Measurements from ENCODE around the gene OR4D9. TPM values are rescaled to one million over a fixed set of nuclear protein-coding genes. Genes with fewer than 3 reads are reported as not detected.

OR4D9 gene
- total RNA-seq, 1 experiment from 2014 or later = not detected

- Histone ChIP-seq H3K9ac (ENCODE audit: low read length) (peak overlapping the region; percentile 69), H3K9me3 (ENCODE audit: low read length) (no peaks in the 10 kb centered on the region), H2AFZ (ENCODE audit: low read length) (0 out of 2 replicates have a peak overlapping the region, but pooled peaks have one; percentile 90), H3K4me3 (ENCODE audit: low read length) (peak overlapping the region; percentile 69), H3K4me1 (ENCODE audit: low read length) (peaks cover 36% of the 10 kb centered on the region), H3K36me3 (ENCODE audit: insufficient read depth, low read length) (no peaks in the 10 kb centered on the region), H3K79me2 (ENCODE audit: low read length) (no peaks in the 10 kb centered on the region), H3K4me2 (ENCODE audit: low read depth, low read length, poor library complexity, severe bottlenecking) (peak overlapping the region; percentile 80), H3K27ac (ENCODE audit: low read length) (no peak overlapping the region), H3K9me2 (replicated peaks; ENCODE audit: insufficient read depth, low read length) (no peaks in the 10 kb centered on the region), H3K27me3 (ENCODE audit: low read length) (no peaks in the 10 kb centered on the region), H4K20me1 (ENCODE audit: insufficient read depth, low read depth, low read length) (no peaks in the 10 kb centered on the region)
- DNase-seq = peak; percentile 57
Measured at GRCh38 chr11:59551659-59552521, 40.6 kb downstream of the OR4D9 start.

- H2AFZ ChIP-seq (ENCODE audit: low read length) = no peak overlapping the region
- H3K9me3 ChIP-seq (ENCODE audit: low read length) = no peaks in the 10 kb centered on the region
Measured at GRCh38 chr11:59552844-59553243, 41.5 kb downstream of the OR4D9 start.

GRCh38 chr11:59553323-59553722 is 42.0 kb downstream of the OR4D9 start:
- no peak for DNase-seq
- no peak overlapping the region for H3K9ac ChIP-seq (ENCODE audit: low read length)
- H3K27ac ChIP-seq (ENCODE audit: low read length) = no peak overlapping the region
- H3K9me3 ChIP-seq (ENCODE audit: low read length) = no peaks in the 10 kb centered on the region
- H3K79me2 ChIP-seq (ENCODE audit: low read length) = no peaks in the 10 kb centered on the region
- no peak overlapping the region for H3K4me3 ChIP-seq (ENCODE audit: low read length)
- H3K36me3 ChIP-seq (ENCODE audit: insufficient read depth, low read length) = no peaks in the 10 kb centered on the region
- H3K27me3 ChIP-seq (ENCODE audit: low read length) = no peaks in the 10 kb centered on the region
- no peak overlapping the region for H2AFZ ChIP-seq (ENCODE audit: low read length)
- no peaks in the 10 kb centered on the region for H3K9me2 ChIP-seq (replicated peaks; ENCODE audit: insufficient read depth, low read length)
- H4K20me1 ChIP-seq (ENCODE audit: insufficient read depth, low read depth, low read length) = no peaks in the 10 kb centered on the region
- H3K4me1 ChIP-seq (ENCODE audit: low read length) = peaks cover 44% of the 10 kb centered on the region
- no peak overlapping the region for H3K4me2 ChIP-seq (ENCODE audit: low read depth, low read length, poor library complexity, severe bottlenecking)

More at GRCh38 chr11:59552844-59553243, 41.5 kb downstream of the OR4D9 start:
- H3K79me2 ChIP-seq (ENCODE audit: low read length) = no peaks in the 10 kb centered on the region
- H3K36me3 ChIP-seq (ENCODE audit: insufficient read depth, low read length) = no peaks in the 10 kb centered on the region
- H4K20me1 ChIP-seq (ENCODE audit: insufficient read depth, low read depth, low read length) = no peaks in the 10 kb centered on the region
- peaks cover 41% of the 10 kb centered on the region for H3K4me1 ChIP-seq (ENCODE audit: low read length)
- H3K27me3 ChIP-seq (ENCODE audit: low read length) = no peaks in the 10 kb centered on the region
- no peak for DNase-seq
- no peak overlapping the region for H3K4me2 ChIP-seq (ENCODE audit: low read depth, low read length, poor library complexity, severe bottlenecking)
- H3K9me2 ChIP-seq (replicated peaks; ENCODE audit: insufficient read depth, low read length) = no peaks in the 10 kb centered on the region
- H3K27ac ChIP-seq (ENCODE audit: low read length) = no peak overlapping the region
- no peak overlapping the region for H3K4me3 ChIP-seq (ENCODE audit: low read length)
- H3K9ac ChIP-seq (ENCODE audit: low read length) = no peak overlapping the region

- Histone ChIP-seq H3K9me3 (ENCODE audit: low read length) (no peaks in the 10 kb centered on the region), H4K20me1 (ENCODE audit: insufficient read depth, low read depth, low read length) (no peaks in the 10 kb centered on the region), H3K4me1 (ENCODE audit: low read length) (peaks cover 41% of the 10 kb centered on the region), H3K27ac (ENCODE audit: low read length) (no peak overlapping the region), H3K27me3 (ENCODE audit: low read length) (no peaks in the 10 kb centered on the region), H2AFZ (ENCODE audit: low read length) (no peak overlapping the region), H3K4me3 (ENCODE audit: low read length) (no peak overlapping the region), H3K9me2 (replicated peaks; ENCODE audit: insufficient read depth, low read length) (no peaks in the 10 kb centered on the region), H3K4me2 (ENCODE audit: low read depth, low read length, poor library complexity, severe bottlenecking) (peak overlapping the region; percentile 51), H3K36me3 (ENCODE audit: insufficient read depth, low read length) (no peaks in the 10 kb centered on the region), H3K79me2 (ENCODE audit: low read length) (no peaks in the 10 kb centered on the region), H3K9ac (ENCODE audit: low read length) (no peak overlapping the region)
- DNase-seq = no peak
Measured at GRCh38 chr11:59555601-59556114, 44.3 kb downstream of the OR4D9 start.

DNA sequence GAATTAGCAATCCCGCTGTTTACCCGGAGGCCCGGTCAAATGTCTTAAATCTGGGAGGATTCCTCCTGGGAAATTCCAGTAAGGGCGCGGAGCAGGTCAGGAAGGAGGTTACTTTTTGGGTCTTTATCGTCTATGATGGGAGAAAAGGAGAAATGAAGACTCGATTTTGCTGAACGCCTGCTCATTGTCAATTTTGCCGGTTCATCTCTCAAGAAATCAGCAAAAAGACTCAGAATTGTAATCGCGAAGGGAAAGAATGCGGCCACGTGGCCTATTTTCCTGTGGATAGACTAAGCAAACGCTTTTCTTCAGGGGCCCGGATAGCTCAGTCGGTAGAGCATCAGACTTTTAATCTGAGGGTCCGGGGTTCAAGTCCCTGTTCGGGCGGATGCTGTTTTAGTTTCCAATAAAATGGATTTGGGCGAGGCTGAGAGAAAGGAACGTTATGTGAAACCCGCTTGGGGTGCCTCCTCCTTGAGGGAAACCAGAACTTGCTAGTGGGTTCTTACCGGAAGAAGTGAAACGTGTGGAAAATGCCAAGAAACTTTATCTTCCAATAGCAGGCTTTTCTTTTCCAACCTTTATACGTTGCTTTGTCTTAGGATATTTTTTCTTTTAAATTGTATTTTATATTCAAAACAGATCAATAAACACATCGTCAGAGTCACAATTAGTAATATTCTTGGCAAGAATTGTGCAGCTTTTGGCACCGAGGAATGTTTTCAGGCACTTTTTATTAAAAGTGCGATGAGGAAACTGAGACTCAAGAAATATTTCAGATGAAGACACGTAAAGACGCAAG is 45.0 kb downstream of the OR4D9 start:
- DNase-seq = peak; percentile 90
- Histone ChIP-seq H3K4me2 (ENCODE audit: low read depth, low read length, poor library complexity, severe bottlenecking) (peak overlapping the region; percentile 51), H3K9me2 (replicated peaks; ENCODE audit: insufficient read depth, low read length) (no peaks in the 10 kb centered on the region), H3K27me3 (ENCODE audit: low read length) (no peaks in the 10 kb centered on the region), H2AFZ (ENCODE audit: low read length) (0 out of 2 replicates have a peak overlapping the region, but pooled peaks have one; percentile 1), H3K36me3 (ENCODE audit: insufficient read depth, low read length) (no peaks in the 10 kb centered on the region), H3K4me1 (ENCODE audit: low read length) (peaks cover 39% of the 10 kb centered on the region), H3K9me3 (ENCODE audit: low read length) (no peaks in the 10 kb centered on the region), H4K20me1 (ENCODE audit: insufficient read depth, low read depth, low read length) (no peaks in the 10 kb centered on the region), H3K4me3 (ENCODE audit: low read length) (0 out of 2 replicates have a peak overlapping the region, but pooled peaks have one; percentile 31), H3K9ac (ENCODE audit: low read length) (no peak overlapping the region), H3K79me2 (ENCODE audit: low read length) (no peaks in the 10 kb centered on the region), H3K27ac (ENCODE audit: low read length) (no peak overlapping the region)

DNA sequence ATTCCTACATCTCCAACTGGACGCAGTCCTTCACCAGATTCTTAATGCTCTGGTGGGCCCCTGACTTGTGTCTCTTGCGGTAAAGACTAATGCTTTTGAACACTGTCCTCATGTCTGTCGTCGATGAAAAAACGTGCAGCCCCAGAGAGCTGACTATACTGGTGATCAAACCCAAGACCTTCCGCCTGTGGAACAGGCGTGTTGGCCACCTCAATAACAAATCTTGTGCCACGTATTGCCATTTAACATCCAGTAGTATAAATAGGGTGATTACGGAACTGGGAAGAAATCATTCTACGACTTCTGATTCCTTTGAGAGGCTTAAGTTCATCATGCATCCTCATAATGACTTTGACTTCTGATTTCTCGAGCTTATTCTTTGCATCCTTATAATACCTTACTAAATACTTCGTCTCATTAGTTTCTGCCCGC is 45.6 kb downstream of the OR4D9 start:
- Histone ChIP-seq H3K36me3 (ENCODE audit: insufficient read depth, low read length) (no peaks in the 10 kb centered on the region), H3K9me2 (replicated peaks; ENCODE audit: insufficient read depth, low read length) (no peaks in the 10 kb centered on the region), H3K4me3 (ENCODE audit: low read length) (peak overlapping the region; percentile 31; the same call in 1 of the 2 replicates), H3K9me3 (ENCODE audit: low read length) (no peaks in the 10 kb centered on the region), H3K79me2 (ENCODE audit: low read length) (no peaks in the 10 kb centered on the region), H3K27ac (ENCODE audit: low read length) (no peak overlapping the region), H4K20me1 (ENCODE audit: insufficient read depth, low read depth, low read length) (no peaks in the 10 kb centered on the region), H3K4me1 (ENCODE audit: low read length) (peaks cover 34% of the 10 kb centered on the region), H3K4me2 (ENCODE audit: low read depth, low read length, poor library complexity, severe bottlenecking) (peak overlapping the region; percentile 51), H3K9ac (ENCODE audit: low read length) (peak overlapping the region; percentile 14; the same call in 1 of the 2 replicates), H3K27me3 (ENCODE audit: low read length) (no peaks in the 10 kb centered on the region), H2AFZ (ENCODE audit: low read length) (0 out of 2 replicates have a peak overlapping the region, but pooled peaks have one; percentile 1)
- peak; percentile 49 for DNase-seq

- peak overlapping the region; percentile 51 for H3K4me2 ChIP-seq (ENCODE audit: low read depth, low read length, poor library complexity, severe bottlenecking)
- H3K27me3 ChIP-seq (ENCODE audit: low read length) = no peaks in the 10 kb centered on the region
- H3K79me2 ChIP-seq (ENCODE audit: low read length) = no peaks in the 10 kb centered on the region
- no peaks in the 10 kb centered on the region for H4K20me1 ChIP-seq (ENCODE audit: insufficient read depth, low read depth, low read length)
- H2AFZ ChIP-seq (ENCODE audit: low read length) = no peak overlapping the region
- H3K9me2 ChIP-seq (replicated peaks; ENCODE audit: insufficient read depth, low read length) = no peaks in the 10 kb centered on the region
- H3K9me3 ChIP-seq (ENCODE audit: low read length) = no peaks in the 10 kb centered on the region
- no peak for DNase-seq
- H3K4me1 ChIP-seq (ENCODE audit: low read length) = peaks cover 32% of the 10 kb centered on the region
- H3K27ac ChIP-seq (ENCODE audit: low read length) = no peak overlapping the region
- H3K36me3 ChIP-seq (ENCODE audit: insufficient read depth, low read length) = no peaks in the 10 kb centered on the region
- peak overlapping the region; percentile 42; the same call in 1 of the 2 replicates for H3K4me3 ChIP-seq (ENCODE audit: low read length)
- no peak overlapping the region for H3K9ac ChIP-seq (ENCODE audit: low read length)
Measured at GRCh38 chr11:59558270-59558643, 46.9 kb downstream of the OR4D9 start.

- no peaks in the 10 kb centered on the region for H3K9me3 ChIP-seq (ENCODE audit: low read length)
- peak overlapping the region; percentile 94 for H3K4me2 ChIP-seq (ENCODE audit: low read depth, low read length, poor library complexity, severe bottlenecking)
- no peak overlapping the region for H3K27ac ChIP-seq (ENCODE audit: low read length)
- H3K27me3 ChIP-seq (ENCODE audit: low read length) = no peaks in the 10 kb centered on the region
- no peak for DNase-seq
- H3K36me3 ChIP-seq (ENCODE audit: insufficient read depth, low read length) = no peaks in the 10 kb centered on the region
- peak overlapping the region; percentile 87; the same call in 1 of the 2 replicates for H3K4me3 ChIP-seq (ENCODE audit: low read length)
- peak overlapping the region; percentile 83 for H3K9ac ChIP-seq (ENCODE audit: low read length)
- H3K79me2 ChIP-seq (ENCODE audit: low read length) = no peaks in the 10 kb centered on the region
- H4K20me1 ChIP-seq (ENCODE audit: insufficient read depth, low read depth, low read length) = no peaks in the 10 kb centered on the region
- peaks cover 32% of the 10 kb centered on the region for H3K4me1 ChIP-seq (ENCODE audit: low read length)
- H2AFZ ChIP-seq (ENCODE audit: low read length) = no peak overlapping the region
- H3K9me2 ChIP-seq (replicated peaks; ENCODE audit: insufficient read depth, low read length) = no peaks in the 10 kb centered on the region
Measured at GRCh38 chr11:59559886-59560285, 48.5 kb downstream of the OR4D9 start.

All from Karpas-422 (cell line).